Measurements from ENCODE around the gene PLOD2. TPM values are rescaled to one million over a fixed set of nuclear protein-coding genes. Genes with fewer than 3 reads are reported as not detected.

The PLOD2 gene
- total and polyA plus RNA-seq, 2 of the 8 experiments (the other 6 are each of a cell fraction or from before 2014, with no cell fraction given), result 4.0 to 28.7 TPM

- TF ChIP-seq BACH1 (IDR thresholded peaks at IDR 0.05; ENCODE audit: low read length), result no peak
- TF ChIP-seq TBP (IDR thresholded peaks at IDR 0.05; ENCODE audit: low read depth, low read length), result no peak
These were observed 120.4 kb downstream of the PLOD2 start (continued) for GRCh38 chr3:146040630-146041029.

Data from H1 (cell line).